ENCODE measurements around the gene DENND4B. TPM values are rescaled to one million over a fixed set of nuclear protein-coding genes. Genes with fewer than 3 reads are reported as not detected.

The DENND4B gene
- total RNA-seq, 4 donors from 2014 or later: 10.2 to 46.5 (median 32.3) TPM

DNA sequence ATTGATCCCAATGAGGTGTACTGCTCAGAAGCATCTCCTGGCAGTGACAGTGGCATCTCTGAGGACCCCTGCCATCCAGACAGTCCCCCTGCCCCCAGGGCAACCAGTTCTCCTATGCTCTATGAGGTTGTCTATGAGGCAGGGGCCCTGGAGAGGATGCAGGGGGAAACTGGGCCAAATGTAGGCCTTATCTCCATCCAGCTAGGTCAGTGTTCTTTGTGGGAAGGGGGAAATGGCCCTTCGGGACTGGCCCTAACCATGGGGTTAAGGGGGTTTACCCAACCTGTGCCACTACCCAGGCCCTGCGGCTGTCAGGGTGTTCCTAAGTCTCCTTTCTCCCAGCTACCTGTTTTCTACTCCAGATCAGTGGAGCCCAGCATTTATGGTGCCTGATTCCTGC lies 22.5 kb upstream of the DENND4B start:
- Histone ChIP-seq H3K4me1 (peaks cover 0 to 40% (median 21%) of the 10 kb centered on the region in 3 donors), H3K9me3 (no peaks in the 10 kb centered on the region), H3K36me3 (peaks cover 0 to 16% of the 10 kb centered on the region in 2 donors), H3K4me3 (peak overlapping the region in 1 of 2 donors; percentile 64), H3K27me3 (no peaks in the 10 kb centered on the region), H3K27ac (peak overlapping the region in 1 of 4 donors; percentile 92)
- ATAC-seq: no peak
- WGBS, 2 donors (ENCODE audit: low coverage in 1 of 2): 80% methylated on average over 1 of the region's 2 CpGs; no CpG with 5 or more reads in 1 of the 2 donors
- TF ChIP-seq POLR2AphosphoS5 (IDR thresholded peaks at IDR 0.05): no peak
- no peak for TF ChIP-seq EP300 (IDR thresholded peaks at IDR 0.05)
- TF ChIP-seq, protein P1, sequence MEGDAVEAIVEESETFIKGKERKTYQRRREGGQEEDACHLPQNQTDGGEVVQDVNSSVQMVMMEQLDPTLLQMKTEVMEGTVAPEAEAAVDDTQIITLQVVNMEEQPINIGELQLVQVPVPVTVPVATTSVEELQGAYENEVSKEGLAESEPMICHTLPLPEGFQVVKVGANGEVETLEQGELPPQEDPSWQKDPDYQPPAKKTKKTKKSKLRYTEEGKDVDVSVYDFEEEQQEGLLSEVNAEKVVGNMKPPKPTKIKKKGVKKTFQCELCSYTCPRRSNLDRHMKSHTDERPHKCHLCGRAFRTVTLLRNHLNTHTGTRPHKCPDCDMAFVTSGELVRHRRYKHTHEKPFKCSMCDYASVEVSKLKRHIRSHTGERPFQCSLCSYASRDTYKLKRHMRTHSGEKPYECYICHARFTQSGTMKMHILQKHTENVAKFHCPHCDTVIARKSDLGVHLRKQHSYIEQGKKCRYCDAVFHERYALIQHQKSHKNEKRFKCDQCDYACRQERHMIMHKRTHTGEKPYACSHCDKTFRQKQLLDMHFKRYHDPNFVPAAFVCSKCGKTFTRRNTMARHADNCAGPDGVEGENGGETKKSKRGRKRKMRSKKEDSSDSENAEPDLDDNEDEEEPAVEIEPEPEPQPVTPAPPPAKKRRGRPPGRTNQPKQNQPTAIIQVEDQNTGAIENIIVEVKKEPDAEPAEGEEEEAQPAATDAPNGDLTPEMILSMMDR (IDR thresholded peaks at IDR 0.05): no peak
- TF ChIP-seq POLR2A (IDR thresholded peaks at IDR 0.05): no peak

DNA sequence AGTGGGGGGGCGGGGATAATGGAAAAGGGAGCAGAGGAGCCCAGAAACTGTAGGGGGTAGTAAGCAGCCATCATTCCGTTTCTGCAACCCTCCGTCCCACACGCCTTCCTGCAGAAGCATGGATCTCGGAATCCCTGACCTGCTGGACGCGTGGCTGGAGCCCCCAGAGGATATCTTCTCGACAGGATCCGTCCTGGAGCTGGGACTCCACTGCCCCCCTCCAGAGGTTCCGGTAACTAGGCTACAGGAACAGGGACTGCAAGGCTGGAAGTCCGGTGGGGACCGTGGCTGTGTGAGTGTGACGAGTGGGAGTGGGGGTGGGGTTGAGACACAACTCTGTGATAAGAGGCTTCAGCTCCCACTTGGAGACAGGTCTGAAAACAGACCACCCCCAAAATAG lies 21.9 kb upstream of the DENND4B start:
- H3K4me3 ChIP-seq: peak overlapping the region; percentile 43 to 64
- peaks cover 0 to 43% (median 21%) of the 10 kb centered on the region in 3 donors for H3K4me1 ChIP-seq
- WGBS, 2 donors (ENCODE audit: low coverage in 1 of 2): 6 to 18% methylated on average over 3 to 8 of the region's 13 CpGs
- H3K36me3 ChIP-seq: peaks cover 0 to 11% of the 10 kb centered on the region in 2 donors
- TF ChIP-seq POLR2A (IDR thresholded peaks at IDR 0.05) (no peak), POLR2AphosphoS5 (IDR thresholded peaks at IDR 0.05) (no peak), EP300 (IDR thresholded peaks at IDR 0.05) (no peak)
- TF ChIP-seq, protein P1 (IDR thresholded peaks at IDR 0.05): no peak
- ATAC-seq: no peak
- no peaks in the 10 kb centered on the region for H3K27me3 ChIP-seq
- H3K9me3 ChIP-seq: no peaks in the 10 kb centered on the region
- peak overlapping the region in 3 of 4 donors; percentile 86 to 93 (median 92) for H3K27ac ChIP-seq

DNA sequence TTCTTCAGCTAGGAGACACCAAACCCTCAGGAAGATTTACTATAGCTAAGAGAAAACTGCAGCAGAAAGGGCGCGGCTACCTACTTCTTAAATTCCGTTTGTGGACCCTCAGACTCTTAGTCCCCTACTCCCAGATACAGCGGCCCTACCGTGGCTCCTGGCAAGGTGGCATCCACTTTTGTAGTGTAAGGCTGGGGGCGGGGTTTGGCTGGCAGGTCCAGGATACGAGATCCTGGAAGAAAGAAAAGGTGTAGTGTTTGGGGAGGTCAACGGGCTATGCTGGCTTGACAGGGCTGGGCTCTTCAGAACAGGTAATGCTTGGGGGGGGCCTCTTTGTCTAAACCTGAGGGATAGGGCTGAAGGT lies 21.5 kb upstream of the DENND4B start:
- 0 to 1% methylated on average over 7 to 8 of the region's 8 CpGs for WGBS, 2 donors (ENCODE audit: low coverage in 1 of 2)

DNA sequence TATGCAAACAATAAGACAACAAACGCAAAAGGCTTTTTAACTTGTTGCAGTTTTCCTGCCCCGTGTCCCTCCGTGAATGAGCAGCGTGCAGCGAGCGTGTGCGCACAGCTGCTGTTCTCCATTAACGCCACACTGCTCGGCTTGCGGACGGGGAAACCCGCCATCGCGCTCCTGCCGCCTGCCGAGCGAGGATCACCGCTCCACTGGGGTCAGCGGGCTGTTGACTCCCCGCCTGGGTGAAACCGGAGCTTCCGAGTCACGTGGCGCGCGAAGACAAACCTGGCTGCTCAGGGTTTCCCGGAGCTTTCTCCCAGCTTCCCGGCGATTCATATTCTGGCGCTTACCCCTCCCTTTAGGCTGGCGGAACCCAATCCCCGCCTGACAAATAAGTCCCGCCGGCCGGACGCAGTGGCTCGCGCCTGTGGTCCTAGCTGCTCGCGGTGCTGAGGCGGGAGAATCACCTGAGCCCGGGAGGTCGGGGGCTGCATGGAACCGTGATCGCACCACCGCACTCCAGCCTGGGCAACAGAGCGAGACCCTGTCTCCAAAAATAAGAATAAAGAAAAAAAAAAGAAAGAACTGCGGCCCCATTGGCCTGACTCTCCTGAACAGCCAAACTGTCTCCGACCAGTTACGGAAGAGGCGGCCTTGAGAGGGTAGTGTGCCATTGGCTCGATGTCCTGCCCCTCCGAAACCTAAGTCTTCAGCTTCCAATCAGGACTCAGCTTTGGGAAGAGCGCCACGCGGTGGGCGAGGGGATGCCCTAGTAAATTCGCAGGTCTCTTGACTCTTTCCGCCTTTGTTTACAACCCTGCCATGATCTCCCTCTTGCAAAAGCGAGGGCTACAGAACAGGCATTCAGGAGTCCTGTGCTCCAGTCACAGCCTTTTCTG lies 20.8 kb upstream of the DENND4B start, which contains the start of gene CREB3L4:
Gene CREB3L4 (plus strand): TSS at position 796 of the 893 bp plus-strand sequence. CDS start 624 bp downstream, outside the sequence.
- 0% methylated on average over 9 to 16 of the region's 60 CpGs for WGBS, 2 donors (ENCODE audit: low coverage in 1 of 2)

More for the DNA sequence above, 21.5 kb upstream of the DENND4B start:
- H3K4me3 ChIP-seq: peak overlapping the region; percentile 43 to 64
- peaks cover 0 to 6% of the 10 kb centered on the region in 2 donors for H3K36me3 ChIP-seq
- H3K27ac ChIP-seq: peak overlapping the region; percentile 26 to 93 (median 89)
- ATAC-seq: no peak
- TF ChIP-seq POLR2AphosphoS5 (IDR thresholded peaks at IDR 0.05) (no peak), POLR2A (IDR thresholded peaks at IDR 0.05) (no peak), EP300 (IDR thresholded peaks at IDR 0.05) (no peak)
- TF ChIP-seq, protein P1 (IDR thresholded peaks at IDR 0.05): no peak
- no peaks in the 10 kb centered on the region for H3K27me3 ChIP-seq
- H3K9me3 ChIP-seq: no peaks in the 10 kb centered on the region
- peaks cover 0 to 43% (median 21%) of the 10 kb centered on the region in 3 donors for H3K4me1 ChIP-seq

More for the DNA sequence above, 20.8 kb upstream of the DENND4B start, which contains the start of gene CREB3L4:
- TF ChIP-seq POLR2A (IDR thresholded peaks at IDR 0.05) (peak; percentile 69 to 71), EP300 (IDR thresholded peaks at IDR 0.05) (no peak), POLR2AphosphoS5 (IDR thresholded peaks at IDR 0.05) (peak; percentile 91)
- TF ChIP-seq, protein P1 (IDR thresholded peaks at IDR 0.05): peak in 3 of 4 experiments; percentile 35 to 58 (median 45)
- ATAC-seq: peak; percentile 85
- Histone ChIP-seq H3K27me3 (no peaks in the 10 kb centered on the region), H3K27ac (peak within 1 kb of the TSS; percentile 26 to 93 (median 89)), H3K4me3 (peak within 1 kb of the TSS; percentile 43 to 64), H3K36me3 (peaks cover 0 to under 1% of the 10 kb centered on the region in 2 donors), H3K4me1 (peaks cover 0 to 49% (median 23%) of the 10 kb centered on the region in 3 donors), H3K9me3 (no peaks in the 10 kb centered on the region)
